GM21717 (cell line): Measurements from ENCODE around the gene RRAS.
"Not testable (repeated sequence)": the region's sequence is repeated elsewhere in the genome, so short reads cannot be mapped to it uniquely, and the experiment has no call there.

Experiments used
- ATAC-seq: cut with Tn5 transposase; IDR thresholded peaks from one replicate; pipeline ENCODE4 v1.9.1; 2021; ENCODE audit warnings: mild to moderate bottlenecking, moderate library complexity; ENCODE audit not compliant: unreplicated experiment

The RRAS gene

DNA sequence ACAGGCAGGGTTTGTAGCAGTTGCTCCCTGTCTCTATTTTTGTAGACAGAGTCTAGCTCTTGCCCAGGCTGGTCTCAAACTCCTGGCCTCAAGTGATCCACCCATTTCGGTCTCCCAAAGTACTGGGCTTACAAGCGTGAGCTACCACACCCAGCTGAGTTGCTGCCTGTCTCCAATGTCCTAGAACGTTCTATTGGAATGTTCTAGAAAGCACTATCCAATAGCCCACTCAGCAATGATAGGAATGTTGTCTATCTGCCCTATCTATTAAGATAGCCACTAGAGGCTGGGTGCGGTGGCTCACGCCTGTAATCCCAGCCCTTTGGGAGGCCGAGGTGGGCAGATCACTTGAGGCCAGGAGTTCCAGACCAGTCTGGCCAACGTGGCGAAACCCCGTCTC is 6.7 kb downstream of the RRAS start:
- ATAC-seq = not testable (repeated sequence)

DNA sequence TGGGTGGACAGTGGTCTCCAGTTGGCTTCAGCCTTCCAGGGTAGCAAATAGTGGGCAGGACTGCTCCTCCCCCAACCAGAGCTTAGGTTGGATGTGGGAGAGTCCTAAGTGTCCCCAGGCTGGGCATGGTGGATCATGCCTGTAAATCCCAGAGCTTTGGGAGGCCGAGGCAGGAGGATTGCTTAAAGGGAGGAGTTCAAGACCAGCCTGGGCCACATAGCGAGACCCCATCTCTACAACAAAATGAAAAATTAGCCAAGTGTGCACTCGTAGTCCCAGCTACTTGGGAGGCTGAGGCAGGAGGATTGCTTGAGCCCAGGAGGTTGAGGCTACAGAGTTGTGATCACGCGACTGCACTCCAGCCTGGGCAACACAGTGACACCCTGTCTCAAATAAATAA is 7.4 kb downstream of the RRAS start:
- ATAC-seq = no peak

GRCh38 chr19:49631610-49632192 is 8.2 kb downstream of the RRAS start:
- ATAC-seq = no peak

GRCh38 chr19:49631014-49631588 is 8.8 kb downstream of the RRAS start:
- ATAC-seq = no peak

DNA sequence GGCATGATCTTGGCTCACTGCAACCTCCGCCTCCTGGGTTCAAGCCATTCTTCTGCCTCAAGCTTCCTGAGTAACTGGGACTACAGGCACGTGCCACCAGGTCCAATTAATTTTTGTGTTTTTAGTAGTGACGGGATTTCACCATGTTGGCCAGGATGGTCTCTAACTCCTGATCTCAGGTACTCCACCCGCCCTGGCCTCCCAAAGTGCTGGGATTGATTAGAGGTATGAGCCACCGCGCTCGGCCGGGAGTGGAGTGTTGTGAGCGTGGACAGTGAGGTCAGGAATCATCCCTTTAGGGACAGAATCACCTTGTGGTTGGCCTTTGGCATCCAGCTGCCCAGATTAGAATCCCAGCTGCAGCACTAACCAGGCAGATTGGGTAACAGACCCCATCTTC is 10.3 kb downstream of the RRAS start:
- no peak for ATAC-seq

DNA sequence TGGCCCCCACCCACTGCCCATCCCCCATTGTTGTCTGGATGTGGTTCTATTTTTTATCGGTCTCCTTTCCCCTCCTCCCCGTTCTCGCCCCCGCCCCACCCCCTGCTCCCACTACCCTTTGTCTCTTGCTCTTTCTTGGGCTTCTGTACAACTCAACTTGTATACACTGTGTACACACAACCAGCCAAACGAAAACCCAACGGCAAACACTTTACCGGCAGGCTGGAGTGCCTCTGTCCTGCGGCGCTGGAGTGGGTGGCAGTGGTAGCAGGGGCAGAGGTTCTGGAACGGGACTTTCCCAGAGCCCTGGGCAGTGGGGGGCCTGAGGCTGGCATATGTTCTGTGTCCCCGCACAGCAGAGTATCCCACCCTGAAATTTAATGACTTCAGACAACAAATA is 13.7 kb downstream of the RRAS start:
- ATAC-seq = no peak

DNA sequence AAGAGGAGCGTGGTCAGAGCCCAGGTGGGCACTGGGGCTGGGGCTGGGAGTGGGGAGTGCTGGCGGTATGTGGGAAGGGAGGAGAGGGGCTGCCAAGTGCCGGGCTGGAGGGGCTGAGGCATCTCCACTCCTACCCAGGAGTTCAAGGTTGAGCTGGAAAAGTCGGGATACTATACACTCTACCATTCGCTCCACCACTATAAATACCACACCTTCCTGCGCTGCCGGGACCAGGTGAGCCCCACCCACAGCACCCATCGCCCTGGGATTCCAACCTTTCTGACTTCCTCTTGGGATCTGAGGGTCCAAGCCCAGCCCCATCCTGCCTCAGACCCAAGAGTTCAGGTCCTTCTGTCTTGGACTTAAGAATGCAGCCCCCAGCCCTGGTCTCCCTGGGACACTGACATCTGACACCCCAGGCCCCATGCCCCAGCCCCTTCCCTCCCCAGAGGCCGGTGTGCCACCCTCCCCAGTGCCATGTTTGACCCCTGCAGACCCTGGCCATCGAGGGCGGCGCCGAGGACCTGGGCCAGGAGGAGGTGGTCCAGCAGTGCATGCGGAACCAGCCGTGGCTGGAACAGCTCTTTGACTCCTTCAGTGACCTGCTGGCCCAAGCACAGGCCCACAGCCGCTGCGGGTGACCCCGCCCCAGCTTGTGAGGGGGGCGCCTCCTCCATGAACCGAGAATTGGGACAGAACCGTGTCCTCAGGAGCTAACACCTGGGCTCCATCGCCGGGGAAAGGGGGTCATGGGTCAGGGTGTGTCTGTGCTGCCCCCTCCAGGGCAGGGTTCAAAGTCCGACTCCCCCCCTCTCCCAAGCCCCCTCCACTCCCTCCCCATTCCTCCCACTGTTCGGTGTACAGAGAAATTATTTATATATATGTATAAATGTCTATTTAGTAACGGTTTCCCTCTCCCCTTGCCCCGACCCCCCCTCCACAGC is 14.7 kb downstream of the RRAS start:
- ATAC-seq = no peak

- not testable (repeated sequence) for ATAC-seq
Measured at GRCh38 chr19:49617860-49618259, 22.1 kb downstream of the RRAS start.

DNA sequence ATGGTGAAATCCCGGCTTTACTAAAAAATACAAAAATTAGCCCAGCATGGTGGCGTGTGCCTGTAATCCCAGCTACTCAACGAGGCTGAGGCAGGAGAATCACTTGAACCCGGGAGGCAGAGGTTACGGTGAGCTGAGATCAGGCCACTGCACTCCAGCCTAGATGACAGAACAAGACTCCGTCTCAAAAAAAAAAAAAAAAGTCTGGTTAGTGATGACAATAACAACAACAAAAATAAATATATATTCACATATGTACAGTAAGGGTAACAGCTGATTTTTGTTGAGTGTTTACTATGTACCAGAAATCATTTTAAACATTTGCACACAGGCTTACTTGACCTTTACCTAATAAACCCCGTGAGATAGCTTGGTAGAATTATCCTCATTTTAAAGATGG is 23.0 kb downstream of the RRAS start:
- no peak for ATAC-seq

- no peak for ATAC-seq
Measured at GRCh38 chr19:49616532-49616931, 23.4 kb downstream of the RRAS start.

DNA sequence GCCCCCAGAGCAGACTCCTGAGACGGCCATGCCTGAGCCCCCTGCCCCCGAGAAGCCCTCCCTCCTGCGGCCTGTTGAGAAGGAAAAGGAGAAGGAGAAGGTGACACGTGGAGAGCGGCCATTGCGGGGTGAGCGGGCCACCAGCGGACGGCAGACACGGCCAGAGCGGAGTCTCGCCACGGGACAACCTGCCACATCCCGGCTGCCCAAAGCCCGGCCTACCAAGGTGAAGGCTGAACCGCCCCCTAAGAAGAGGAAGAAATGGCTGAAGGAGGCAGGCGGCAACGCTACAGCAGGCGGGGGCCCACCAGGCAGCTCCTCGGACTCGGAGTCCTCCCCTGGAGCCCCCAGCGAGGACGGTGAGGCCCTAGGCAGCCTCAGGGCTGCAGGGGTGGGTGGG is 24.1 kb downstream of the RRAS start:
- no peak for ATAC-seq

GRCh38 chr19:49614096-49614833 is 25.7 kb downstream of the RRAS start:
- ATAC-seq = no peak

GRCh38 chr19:49613374-49613773 is 26.6 kb downstream of the RRAS start:
- ATAC-seq = no peak

GRCh38 chr19:49609499-49610092 is 30.3 kb downstream of the RRAS start:
- ATAC-seq = no peak

DNA sequence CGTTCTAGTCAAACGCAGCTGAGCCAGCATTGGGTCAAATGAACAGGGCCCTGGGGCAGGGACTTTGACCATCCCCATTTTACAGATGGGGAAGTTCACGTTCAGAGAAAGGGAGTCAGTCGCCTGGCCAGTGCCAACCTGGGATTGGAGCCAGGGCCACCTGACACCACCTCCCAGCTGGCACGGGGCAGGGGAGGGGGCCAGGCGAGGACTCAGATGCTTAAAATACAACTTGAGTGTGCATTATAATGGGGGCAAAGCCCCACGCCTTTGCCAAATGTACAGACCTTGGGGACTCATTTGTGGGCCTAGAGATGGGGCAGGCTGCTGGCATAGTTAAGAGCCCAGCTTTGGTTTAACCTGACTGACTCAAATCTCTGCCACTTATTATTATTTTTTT is 34.3 kb downstream of the RRAS start:
- ATAC-seq = no peak

- no peak for ATAC-seq
Measured at GRCh38 chr19:49602806-49603205, 37.1 kb downstream of the RRAS start.

GRCh38 chr19:49601482-49602038 is 38.4 kb downstream of the RRAS start:
- ATAC-seq = no peak

DNA sequence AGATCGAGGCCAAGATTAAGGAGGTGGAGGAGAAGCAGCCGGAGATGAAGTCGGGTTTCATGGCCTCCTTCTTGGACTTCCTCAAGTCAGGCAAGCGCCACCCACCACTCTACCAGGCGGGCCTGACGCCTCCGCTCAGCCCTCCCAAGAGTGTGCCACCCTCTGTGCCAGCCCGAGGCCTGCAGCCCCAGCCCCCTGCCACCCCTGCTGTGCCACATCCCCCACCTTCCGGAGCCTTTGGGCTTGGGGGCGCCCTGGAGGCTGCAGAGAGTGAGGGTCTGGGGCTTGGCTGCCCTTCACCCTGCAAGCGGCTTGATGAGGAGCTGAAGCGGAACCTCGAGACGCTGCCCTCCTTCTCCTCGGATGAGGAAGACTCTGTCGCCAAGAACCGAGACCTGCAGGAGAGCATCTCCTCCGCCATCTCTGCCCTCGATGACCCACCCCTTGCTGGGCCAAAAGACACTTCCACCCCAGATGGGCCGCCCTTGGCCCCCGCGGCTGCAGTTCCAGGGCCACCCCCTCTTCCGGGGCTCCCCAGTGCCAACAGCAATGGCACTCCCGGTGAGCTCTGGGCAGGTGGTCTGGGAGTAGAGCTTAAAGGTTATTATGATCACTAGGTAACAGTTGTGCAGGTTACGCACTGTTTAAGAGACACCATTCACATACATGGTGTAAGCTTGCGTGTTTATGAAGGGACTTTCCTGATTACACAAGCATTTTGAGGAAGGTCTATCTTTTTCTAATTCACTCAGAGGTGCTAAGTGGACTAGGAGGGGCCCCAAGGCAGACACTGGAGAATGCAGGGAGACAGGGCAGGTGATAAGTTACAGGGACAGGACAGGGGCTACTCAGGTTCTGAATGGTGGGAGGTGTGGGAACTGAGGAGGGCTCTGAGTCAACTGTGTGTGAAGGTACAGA is 40.3 kb downstream of the RRAS start:
- ATAC-seq = no peak

GRCh38 chr19:49597703-49597974 is 42.3 kb downstream of the RRAS start:
- ATAC-seq = no peak
